Measurements from ENCODE around the gene ST7. TPM values are rescaled to one million over a fixed set of nuclear protein-coding genes. Genes with fewer than 3 reads are reported as not detected.

ST7 gene
- total RNA-seq, 1 experiment from 2014 or later = 12.4 TPM

DNA sequence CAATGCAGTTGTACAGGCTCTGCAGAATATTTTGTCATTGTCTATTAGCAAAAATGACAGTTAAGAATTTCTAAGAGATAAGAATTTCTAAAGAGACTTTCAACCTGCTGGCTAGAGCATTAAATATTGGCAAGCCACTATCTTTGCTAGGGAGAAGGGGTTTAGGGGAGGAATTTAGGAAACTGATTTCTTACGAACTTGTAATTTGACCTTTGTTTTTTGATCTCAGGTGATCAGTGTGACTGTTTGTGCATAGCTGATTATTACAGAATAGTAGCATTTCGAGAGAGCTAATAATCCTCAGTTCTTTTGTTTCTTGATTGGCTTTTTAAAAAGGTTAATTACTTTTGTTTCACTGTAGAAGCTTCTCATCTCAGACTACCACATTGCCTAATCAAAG, 68.1 kb downstream of the ST7 start:
- H3K9me3 Mint-ChIP-seq = no peaks in the 10 kb centered on the region
- POLR2A ChIA-PET = no interaction called here
- H3K36me3 Mint-ChIP-seq = no peaks in the 10 kb centered on the region
- no peak overlapping the region for H3K27ac Mint-ChIP-seq
- no peak overlapping the region for H3K4me3 Mint-ChIP-seq
- DNase-seq (ENCODE audit: low spot score) (no peak), ATAC-seq (no peak)
- CTCF ChIA-PET = interaction anchor here (1.3 kb wide), 1 partner anchor 91 kb away, joined by 5 read pairs; no protein-coding TSS in a partner anchor
- TF ChIP-seq, protein P1, sequence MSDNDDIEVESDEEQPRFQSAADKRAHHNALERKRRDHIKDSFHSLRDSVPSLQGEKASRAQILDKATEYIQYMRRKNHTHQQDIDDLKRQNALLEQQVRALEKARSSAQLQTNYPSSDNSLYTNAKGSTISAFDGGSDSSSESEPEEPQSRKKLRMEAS (CRISPR knock-in tag; IDR thresholded peaks at IDR 0.05) = no peak
- TF ChIP-seq ESRRA (CRISPR knock-in tag; IDR thresholded peaks at IDR 0.05; ENCODE audit: borderline replicate concordance) (no peak), OVOL2 (CRISPR knock-in tag; IDR thresholded peaks at IDR 0.05; ENCODE audit: borderline replicate concordance) (no peak), CREM (CRISPR knock-in tag; IDR thresholded peaks at IDR 0.05) (no peak), RORB (CRISPR knock-in tag; IDR thresholded peaks at IDR 0.05) (no peak), FOXK1 (CRISPR knock-in tag; IDR thresholded peaks at IDR 0.05) (no peak), ZNF416 (CRISPR knock-in tag; IDR thresholded peaks at IDR 0.05) (no peak), FOXJ3 (CRISPR knock-in tag; IDR thresholded peaks at IDR 0.05; ENCODE audit: borderline replicate concordance) (no peak), TCF7 (CRISPR knock-in tag; IDR thresholded peaks at IDR 0.05; ENCODE audit: low read depth) (no peak), MYBL2 (CRISPR knock-in tag; IDR thresholded peaks at IDR 0.05) (no peak), JUN (CRISPR knock-in tag; IDR thresholded peaks at IDR 0.05) (no peak), SP1 (CRISPR knock-in tag; conservative IDR thresholded peaks at IDR 0.05) (no peak), ELF4 (CRISPR knock-in tag; IDR thresholded peaks at IDR 0.05; ENCODE audit: low read depth) (no peak)
- TF ChIP-seq, protein P2, sequence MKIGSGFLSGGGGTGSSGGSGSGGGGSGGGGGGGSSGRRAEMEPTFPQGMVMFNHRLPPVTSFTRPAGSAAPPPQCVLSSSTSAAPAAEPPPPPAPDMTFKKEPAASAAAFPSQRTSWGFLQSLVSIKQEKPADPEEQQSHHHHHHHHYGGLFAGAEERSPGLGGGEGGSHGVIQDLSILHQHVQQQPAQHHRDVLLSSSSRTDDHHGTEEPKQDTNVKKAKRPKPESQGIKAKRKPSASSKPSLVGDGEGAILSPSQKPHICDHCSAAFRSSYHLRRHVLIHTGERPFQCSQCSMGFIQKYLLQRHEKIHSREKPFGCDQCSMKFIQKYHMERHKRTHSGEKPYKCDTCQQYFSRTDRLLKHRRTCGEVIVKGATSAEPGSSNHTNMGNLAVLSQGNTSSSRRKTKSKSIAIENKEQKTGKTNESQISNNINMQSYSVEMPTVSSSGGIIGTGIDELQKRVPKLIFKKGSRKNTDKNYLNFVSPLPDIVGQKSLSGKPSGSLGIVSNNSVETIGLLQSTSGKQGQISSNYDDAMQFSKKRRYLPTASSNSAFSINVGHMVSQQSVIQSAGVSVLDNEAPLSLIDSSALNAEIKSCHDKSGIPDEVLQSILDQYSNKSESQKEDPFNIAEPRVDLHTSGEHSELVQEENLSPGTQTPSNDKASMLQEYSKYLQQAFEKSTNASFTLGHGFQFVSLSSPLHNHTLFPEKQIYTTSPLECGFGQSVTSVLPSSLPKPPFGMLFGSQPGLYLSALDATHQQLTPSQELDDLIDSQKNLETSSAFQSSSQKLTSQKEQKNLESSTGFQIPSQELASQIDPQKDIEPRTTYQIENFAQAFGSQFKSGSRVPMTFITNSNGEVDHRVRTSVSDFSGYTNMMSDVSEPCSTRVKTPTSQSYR (CRISPR knock-in tag; IDR thresholded peaks at IDR 0.05) = no peak
- TF ChIP-seq, protein P3, sequence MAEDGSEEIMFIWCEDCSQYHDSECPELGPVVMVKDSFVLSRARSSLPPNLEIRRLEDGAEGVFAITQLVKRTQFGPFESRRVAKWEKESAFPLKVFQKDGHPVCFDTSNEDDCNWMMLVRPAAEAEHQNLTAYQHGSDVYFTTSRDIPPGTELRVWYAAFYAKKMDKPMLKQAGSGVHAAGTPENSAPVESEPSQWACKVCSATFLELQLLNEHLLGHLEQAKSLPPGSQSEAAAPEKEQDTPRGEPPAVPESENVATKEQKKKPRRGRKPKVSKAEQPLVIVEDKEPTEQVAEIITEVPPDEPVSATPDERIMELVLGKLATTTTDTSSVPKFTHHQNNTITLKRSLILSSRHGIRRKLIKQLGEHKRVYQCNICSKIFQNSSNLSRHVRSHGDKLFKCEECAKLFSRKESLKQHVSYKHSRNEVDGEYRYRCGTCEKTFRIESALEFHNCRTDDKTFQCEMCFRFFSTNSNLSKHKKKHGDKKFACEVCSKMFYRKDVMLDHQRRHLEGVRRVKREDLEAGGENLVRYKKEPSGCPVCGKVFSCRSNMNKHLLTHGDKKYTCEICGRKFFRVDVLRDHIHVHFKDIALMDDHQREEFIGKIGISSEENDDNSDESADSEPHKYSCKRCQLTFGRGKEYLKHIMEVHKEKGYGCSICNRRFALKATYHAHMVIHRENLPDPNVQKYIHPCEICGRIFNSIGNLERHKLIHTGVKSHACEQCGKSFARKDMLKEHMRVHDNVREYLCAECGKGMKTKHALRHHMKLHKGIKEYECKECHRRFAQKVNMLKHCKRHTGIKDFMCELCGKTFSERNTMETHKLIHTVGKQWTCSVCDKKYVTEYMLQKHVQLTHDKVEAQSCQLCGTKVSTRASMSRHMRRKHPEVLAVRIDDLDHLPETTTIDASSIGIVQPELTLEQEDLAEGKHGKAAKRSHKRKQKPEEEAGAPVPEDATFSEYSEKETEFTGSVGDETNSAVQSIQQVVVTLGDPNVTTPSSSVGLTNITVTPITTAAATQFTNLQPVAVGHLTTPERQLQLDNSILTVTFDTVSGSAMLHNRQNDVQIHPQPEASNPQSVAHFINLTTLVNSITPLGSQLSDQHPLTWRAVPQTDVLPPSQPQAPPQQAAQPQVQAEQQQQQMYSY (CRISPR knock-in tag; IDR thresholded peaks at IDR 0.05) = no peak
- TF ChIP-seq, protein P4, sequence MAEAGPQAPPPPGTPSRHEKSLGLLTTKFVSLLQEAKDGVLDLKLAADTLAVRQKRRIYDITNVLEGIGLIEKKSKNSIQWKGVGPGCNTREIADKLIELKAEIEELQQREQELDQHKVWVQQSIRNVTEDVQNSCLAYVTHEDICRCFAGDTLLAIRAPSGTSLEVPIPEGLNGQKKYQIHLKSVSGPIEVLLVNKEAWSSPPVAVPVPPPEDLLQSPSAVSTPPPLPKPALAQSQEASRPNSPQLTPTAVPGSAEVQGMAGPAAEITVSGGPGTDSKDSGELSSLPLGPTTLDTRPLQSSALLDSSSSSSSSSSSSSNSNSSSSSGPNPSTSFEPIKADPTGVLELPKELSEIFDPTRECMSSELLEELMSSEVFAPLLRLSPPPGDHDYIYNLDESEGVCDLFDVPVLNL (CRISPR knock-in tag; IDR thresholded peaks at IDR 0.05; ENCODE audit: borderline replicate concordance, low read depth) = no peak
- TF ChIP-seq, protein P5, sequence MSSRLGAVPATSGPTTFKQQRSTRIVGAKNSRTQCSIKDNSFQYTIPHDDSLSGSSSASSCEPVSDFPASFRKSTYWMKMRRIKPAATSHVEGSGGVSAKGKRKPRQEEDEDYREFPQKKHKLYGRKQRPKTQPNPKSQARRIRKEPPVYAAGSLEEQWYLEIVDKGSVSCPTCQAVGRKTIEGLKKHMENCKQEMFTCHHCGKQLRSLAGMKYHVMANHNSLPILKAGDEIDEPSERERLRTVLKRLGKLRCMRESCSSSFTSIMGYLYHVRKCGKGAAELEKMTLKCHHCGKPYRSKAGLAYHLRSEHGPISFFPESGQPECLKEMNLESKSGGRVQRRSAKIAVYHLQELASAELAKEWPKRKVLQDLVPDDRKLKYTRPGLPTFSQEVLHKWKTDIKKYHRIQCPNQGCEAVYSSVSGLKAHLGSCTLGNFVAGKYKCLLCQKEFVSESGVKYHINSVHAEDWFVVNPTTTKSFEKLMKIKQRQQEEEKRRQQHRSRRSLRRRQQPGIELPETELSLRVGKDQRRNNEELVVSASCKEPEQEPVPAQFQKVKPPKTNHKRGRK (CRISPR knock-in tag; IDR thresholded peaks at IDR 0.05; ENCODE audit: borderline replicate concordance) = no peak
- TF ChIP-seq, protein P6, sequence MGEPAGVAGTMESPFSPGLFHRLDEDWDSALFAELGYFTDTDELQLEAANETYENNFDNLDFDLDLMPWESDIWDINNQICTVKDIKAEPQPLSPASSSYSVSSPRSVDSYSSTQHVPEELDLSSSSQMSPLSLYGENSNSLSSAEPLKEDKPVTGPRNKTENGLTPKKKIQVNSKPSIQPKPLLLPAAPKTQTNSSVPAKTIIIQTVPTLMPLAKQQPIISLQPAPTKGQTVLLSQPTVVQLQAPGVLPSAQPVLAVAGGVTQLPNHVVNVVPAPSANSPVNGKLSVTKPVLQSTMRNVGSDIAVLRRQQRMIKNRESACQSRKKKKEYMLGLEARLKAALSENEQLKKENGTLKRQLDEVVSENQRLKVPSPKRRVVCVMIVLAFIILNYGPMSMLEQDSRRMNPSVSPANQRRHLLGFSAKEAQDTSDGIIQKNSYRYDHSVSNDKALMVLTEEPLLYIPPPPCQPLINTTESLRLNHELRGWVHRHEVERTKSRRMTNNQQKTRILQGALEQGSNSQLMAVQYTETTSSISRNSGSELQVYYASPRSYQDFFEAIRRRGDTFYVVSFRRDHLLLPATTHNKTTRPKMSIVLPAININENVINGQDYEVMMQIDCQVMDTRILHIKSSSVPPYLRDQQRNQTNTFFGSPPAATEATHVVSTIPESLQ (CRISPR knock-in tag; IDR thresholded peaks at IDR 0.05) = no peak
- H3K27me3 Mint-ChIP-seq (ENCODE audit: low read depth) = no peaks in the 10 kb centered on the region
- H3K4me1 Mint-ChIP-seq = no peaks in the 10 kb centered on the region

Measured in WTC11 (cell line).